HG03442 (cell line): ENCODE measurements around the gene PPP1R14B.

Source experiments
- ATAC-seq: cut with Tn5 transposase; IDR thresholded peaks from one replicate; pipeline ENCODE4 v1.9.1; 2021; ENCODE audit warnings: mild to moderate bottlenecking, moderate library complexity; ENCODE audit not compliant: unreplicated experiment

Gene PPP1R14B

DNA sequence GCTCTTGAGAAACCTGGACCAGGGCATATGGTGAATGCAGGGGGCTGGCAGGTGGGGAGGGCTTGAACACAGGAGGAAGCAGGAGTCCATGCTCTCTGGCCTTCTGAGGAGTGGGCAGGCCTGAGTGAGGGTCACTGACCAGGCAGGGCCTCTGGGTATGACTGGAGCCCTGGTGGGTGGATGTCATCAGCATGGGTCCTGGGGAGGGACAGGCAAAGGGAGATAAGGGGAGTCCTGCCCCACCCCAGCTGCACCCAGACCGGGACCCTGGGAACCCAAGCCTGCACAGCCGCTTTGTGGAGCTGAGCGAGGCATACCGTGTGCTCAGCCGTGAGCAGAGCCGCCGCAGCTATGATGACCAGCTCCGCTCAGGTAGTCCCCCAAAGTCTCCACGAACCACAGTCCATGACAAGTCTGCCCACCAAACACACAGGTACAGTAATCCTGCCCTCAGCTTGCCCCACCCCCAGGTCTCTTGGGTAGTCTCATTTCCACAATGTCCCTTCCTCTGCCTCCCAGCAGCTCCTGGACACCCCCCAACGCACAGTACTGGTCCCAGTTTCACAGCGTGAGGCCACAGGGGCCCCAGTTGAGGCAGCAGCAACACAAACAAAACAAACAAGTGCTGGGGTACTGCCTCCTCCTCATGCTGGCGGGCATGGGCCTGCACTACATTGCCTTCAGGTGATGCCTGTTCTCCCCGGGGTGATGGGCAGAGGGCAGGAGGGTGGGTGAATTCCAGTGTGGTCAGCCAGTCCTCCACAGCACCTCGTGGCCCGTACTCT is 14.4 kb downstream of the PPP1R14B start:
- ATAC-seq = no peak

DNA sequence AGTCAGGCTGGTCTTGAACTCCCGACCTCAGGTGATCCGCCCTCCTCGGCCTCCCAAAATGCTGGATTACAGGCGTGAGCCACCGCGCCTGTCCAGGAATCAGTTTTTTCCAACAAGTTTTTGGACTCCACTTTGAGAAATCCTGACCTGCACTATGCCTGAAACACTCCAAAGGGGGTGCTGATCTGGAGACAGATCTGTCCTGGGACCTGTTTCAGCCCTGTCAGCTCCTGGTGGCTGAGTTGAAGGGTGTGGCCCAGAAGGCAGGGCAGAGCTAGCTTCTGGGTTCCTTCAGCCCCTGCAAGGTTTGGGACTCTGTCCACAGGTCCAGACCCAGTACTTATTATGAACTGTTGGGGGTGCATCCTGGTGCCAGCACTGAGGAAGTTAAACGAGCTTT is 15.2 kb downstream of the PPP1R14B start:
- ATAC-seq = no peak

DNA sequence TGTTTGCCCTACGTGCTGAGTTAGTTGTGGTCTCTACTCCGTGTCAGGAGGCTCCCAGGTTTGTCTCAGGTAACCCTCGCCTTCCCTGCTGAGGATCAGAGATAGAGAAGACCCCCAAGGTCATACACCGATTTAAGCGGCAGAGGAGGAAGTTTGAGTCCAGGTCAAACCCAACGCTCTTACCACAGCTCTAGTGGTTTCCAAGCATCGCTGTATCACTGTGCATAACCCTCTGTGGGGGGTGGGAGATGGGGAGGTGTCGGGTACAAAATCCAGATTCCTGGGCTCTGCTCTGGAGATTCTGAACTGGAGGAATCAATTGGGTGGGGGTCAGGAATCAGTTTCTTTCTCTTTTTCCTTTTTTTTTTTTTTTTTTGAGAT is 15.8 kb downstream of the PPP1R14B start:
- ATAC-seq = no peak

DNA sequence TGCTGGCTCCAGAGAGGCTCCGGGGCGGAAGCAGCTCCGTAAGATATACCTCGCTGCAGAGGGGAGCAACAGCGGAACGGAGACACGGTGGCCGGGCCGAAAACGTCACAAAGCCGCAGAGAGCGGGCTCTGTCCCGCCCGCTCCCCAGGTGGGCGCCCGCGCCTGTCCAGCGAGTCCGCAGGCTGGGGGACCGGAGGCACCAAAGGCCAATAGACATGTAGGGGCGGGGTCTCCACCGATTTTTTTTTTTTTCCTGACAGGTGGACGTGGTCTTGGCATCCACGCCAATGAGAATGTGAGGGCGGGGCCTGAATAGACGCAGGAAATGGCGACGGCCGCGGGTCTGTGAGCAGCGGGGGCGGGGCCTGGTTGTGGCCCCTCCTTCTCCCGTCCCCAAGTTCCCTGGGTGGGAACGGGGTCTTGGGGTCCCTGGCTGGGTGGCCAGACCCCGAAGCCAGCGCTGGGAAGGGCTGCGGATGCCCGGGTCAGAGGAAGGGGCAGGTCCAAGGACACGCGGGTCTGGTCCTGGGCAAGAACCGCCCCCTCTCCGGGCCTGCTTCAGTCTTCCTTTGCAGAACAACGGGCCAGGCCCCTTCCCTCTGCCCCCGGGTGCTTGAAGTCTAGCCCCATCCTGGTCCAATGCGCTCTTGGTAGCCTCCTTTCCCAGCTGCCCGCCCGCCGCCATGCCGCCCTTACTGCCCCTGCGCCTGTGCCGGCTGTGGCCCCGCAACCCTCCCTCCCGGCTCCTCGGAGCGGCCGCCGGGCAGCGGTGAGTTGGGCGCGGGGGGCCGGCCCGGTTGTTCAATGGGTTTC is 16.4 kb downstream of the PPP1R14B start, which contains the start of gene DNAJC4:
Gene DNAJC4, plus strand, starts transcription at position 378 of the 814 bp plus-strand sequence. Its CDS starts 307 bp downstream, at position 685.
- ATAC-seq = peak; percentile 37

DNA sequence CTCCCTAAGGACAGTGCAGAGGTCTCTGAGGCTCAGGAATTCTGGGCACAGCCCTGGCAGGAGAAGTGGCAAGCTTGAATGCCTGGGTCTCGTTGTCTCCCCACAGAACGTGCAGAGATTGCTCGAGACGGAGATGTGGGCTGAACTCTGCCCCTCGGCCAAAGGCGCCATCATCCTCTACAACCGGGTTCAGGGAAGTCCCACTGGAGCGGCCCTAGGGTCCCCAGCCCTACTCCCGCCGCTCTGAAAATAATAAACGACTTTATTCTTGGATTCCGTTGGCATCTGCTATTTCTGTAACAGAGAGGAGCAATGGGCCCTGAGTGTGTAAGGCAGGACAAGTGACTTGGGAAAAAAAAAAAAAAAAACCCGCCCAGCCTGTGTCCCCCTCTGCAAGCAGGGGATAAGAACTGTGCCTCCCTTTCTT is 17.0 kb downstream of the PPP1R14B start:
- ATAC-seq = no peak

DNA sequence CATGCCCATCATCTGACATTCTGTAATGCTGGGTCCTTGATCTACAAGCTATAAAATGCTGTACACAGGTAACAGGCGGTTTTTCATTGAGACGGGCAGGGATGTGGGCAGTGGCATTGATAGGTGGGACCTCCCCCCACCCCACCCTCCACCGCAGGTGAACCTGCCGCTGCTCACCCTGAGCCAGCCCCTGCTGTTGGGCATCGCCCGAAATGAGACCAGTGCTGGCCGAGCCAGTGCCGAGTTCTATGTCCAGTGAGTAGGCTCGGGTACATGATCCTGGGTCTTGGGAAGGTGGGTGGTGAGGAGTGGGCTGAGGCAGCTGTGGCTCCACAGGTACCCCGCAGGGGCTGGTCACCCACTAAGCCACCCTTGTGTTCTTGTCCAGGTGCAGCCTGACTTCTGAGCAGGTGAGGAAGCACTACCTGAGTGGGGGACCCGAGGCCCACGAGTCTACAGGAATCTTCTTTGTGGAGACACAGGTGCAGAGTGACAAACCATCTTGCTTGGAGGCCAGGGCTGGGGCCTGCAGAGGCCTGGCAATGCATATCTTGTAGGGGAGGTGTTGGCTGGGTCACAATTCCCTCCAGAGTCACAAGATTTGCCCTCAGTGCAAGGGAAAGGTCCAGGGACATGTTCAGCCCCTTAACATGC is 17.5 kb downstream of the PPP1R14B start:
- ATAC-seq = no peak

DNA sequence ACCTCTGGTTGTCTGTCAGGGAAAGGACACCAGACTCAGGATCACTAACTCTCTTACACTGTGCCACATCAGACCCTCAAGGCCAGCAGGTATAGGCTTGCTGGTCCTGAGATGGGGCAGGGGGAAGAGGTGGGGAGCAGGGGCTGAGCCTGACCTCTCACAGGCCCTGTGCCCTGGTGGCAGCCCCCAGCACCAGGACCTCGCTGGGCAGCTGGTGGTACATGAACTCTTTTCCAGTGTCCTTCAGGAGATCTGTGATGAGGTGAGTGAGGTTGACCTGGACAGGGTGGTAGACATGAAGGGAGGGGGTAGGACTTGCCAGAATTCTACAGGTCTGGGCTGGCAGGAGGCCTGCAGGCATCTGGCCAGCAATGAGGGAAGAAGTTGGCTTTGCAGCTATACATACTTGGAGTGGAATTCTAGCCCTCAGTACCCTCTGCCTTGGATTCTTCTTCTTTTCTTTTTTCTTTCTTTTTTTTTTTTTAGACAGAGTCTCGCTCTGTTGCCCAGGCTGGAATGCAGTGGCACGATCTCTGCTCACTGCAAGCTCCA is 19.3 kb downstream of the PPP1R14B start:
- ATAC-seq = no peak

DNA sequence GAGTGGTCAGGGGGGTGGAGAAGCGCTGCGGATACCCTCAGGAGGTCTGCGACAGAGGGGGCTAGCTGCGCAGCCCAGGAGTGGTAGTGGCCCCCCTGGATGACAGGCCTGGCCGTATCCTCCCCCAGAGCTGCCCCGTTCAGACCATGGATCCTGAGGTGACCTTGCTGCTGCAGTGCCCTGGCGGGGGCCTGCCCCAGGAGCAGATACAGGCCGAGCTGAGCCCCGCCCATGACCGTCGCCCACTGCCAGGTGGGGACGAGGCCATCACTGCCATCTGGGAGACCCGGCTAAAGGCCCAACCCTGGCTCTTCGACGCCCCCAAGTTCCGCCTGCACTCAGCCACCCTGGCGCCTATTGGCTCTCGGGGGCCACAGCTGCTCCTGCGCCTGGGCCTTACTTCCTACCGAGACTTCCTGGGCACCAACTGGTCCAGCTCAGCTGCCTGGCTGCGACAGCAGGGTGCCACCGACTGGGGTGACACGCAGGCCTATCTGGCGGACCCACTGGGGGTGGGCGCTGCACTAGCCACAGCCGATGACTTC is 20.2 kb downstream of the PPP1R14B start:
- ATAC-seq = no peak

DNA sequence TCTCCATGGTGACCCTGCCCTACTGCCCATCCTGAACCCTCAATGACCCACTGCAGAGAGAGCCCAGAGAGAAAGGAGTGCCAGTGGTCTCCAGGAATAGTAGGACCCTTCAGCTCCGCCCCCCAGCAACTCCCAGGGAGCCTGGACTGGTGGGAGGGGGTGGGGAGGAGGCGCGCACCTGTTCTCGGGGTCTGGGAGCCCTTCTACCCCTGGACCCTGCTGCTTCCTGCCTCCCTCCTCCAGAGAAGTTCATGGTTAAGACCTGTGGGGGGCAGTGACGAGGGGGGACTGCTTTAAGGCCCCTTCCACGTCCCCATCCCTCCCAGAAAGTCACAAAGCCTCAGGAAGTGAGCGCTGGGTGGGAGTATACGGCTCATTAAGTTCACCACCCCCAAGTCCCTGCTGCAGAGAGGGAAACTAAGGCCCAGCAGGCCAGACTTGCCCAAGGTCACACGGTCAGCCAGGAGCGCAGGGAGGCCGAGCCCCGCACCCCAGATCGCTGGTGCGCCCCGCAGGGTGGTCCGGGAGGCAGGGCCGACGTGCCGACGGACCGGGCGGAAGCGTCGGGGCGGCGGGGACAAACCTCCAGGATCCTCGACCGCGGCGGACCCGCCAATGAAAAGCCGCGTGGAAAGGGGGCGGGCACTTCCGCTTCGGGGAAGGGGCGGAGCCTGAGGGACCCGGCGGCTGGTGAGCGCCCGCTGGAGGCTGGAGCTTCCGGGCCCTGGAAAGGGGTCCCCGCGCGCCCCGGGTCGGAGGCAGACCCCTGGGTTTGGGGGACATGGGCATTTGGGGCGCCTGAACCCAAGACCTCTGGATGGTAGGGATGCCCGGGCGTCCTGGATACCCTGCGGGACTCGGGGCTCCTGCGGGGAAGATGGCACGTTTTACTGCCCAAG is 20.9 kb downstream of the PPP1R14B start, which contains the start of the genes NUDT22 and TRPT1:
Gene NUDT22, plus strand, starts transcription at position 667 of the 899 bp plus-strand sequence. CDS start 379 bp downstream, outside the sequence.
Gene TRPT1, minus strand, starts transcription at position 579 of the 899 bp plus-strand sequence. Its CDS starts 326 bp downstream, at position 253.
- peak; percentile 40 for ATAC-seq

DNA sequence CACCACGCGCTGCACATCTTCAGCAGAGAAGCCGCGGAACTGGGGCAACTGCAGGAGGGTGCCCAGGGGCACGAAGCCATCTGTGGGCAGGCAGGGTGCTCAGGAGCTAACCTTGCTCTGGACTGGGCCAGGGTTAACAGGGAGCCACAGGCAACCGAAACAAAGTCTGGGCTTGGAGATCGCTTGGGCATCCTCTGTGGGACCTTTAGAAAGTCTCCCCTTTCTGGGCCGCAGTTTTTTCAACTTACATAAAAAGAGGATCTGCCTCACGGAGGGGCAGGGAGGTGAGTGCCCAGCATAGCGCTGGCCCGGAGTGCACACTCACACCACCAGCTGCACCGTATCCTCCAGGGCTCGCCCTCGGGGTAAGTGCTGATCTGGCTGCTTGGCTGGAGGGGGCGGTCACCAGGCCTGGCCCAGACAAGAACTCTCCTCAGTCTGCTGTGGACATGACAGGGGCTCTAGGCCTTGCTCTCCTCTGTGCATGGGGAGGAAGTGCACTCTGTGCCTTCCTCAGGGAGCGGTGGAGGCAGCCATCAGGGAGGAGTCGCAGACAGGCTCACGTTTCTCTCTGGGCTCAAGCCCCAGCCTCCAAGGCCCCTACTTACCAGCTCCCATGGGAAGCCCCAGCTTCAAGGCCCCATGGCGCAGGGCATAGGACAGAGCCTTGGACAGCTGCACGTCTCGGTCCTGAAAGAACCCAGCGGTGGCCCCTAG is 21.7 kb downstream of the PPP1R14B start:
- ATAC-seq = no peak

DNA sequence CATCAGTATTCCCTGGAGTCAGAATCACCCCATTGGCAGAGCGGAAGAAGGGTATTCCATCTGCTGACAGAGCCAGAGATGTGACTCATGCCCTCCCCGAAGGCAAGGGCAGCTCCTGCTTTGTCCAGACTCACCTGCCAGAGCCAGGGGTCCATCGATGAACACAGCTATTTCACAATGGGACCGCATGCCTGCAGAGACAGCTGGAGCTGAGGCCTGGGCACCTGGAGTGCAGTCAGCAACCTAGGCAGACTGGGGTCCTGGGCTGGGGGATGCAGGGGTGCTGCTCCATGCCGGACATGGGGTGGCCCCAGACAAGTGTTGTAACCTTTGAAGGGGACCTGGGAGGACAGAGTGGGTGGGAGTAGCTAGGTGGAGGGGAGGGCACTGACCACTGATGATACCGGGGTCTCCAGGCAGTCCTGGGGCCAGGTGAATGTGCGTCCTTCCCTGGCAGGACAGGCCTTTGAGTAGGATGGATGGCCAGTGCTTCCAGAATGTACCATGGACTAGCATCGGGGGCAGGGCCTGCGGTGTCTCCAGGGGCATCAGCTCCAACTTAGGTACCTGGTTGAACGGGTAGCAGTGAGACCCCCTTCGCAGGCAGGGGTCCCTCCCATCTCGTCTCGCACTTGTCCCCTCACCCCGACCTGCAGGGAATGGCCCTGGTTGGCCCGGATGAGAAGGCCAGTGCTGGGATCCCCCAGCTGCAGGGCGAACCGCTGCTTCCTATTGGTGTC is 22.4 kb downstream of the PPP1R14B start:
- no peak for ATAC-seq

DNA sequence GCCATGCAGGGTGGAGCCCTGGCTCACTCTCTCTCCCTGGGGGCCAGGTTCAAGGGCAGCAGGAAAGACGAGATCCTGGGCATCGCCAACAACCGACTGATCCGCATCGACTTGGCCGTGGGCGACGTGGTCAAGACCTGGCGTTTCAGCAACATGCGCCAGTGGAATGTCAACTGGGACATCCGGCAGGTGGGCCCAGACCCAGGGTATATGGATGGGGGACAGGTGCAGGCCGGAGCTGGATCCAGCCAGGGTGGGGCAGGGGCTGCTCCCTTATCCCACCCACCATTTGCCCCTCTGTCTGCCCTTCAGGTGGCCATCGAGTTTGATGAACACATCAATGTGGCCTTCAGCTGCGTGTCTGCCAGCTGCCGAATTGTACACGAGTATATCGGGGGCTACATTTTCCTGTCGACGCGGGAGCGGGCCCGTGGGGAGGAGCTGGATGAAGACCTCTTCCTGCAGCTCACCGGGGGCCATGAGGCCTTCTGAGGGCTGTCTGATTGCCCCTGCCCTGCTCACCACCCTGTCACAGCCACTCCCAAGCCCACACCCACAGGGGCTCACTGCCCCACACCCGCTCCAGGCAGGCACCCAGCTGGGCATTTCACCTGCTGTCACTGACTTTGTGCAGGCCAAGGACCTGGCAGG is 23.6 kb downstream of the PPP1R14B start:
- ATAC-seq = no peak

DNA sequence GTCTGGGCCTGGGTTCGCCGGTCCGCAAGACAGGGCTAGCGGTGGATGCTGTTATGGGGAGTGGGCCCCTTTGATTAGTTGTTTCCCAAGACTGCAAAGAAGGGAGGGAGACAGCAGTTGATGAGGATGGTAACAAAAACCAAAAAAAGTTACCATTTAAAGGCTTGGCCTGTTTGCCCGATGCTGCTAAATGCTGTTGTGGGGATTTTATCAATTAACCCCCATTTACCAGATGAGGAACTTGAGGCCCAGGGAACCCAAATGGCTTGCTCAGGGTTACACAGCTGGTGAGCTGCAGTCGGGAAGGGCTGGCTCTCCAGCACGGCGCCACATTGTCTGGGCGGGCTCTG is 24.1 kb downstream of the PPP1R14B start:
- no peak for ATAC-seq

DNA sequence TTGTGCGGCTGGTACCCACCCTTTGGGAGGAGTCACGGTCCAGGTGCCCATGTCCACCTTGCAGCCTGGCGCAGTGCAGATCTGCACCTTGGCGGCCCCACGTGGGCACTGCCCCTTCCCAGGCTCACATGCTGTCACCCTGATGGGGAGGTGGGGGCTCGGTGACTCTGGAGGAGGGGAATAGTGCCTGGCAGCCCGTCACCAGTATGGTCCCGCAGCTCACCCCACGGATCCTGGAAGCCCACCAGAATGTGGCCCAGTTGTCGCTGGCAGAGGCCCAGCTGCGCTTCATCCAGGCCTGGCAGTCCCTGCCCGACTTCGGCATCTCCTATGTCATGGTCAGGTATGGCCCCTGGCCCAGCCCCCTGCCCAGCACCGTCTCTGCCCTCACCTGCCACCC is 25.9 kb downstream of the PPP1R14B start:
- no peak for ATAC-seq

DNA sequence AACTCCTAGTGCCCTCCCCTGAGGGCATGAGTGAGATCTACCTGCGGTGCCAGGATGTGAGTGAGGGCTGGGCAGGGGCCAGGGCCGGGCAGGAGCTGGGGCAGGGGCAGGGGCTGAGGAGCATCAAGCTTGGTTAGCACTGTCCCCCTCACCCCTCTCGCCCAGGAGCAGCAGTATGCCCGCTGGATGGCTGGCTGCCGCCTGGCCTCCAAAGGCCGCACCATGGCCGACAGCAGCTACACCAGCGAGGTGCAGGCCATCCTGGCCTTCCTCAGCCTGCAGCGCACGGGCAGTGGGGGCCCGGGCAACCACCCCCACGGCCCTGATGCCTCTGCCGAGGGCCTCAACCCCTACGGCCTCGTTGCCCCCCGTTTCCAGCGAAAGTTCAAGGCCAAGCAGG is 26.5 kb downstream of the PPP1R14B start:
- ATAC-seq = no peak

DNA sequence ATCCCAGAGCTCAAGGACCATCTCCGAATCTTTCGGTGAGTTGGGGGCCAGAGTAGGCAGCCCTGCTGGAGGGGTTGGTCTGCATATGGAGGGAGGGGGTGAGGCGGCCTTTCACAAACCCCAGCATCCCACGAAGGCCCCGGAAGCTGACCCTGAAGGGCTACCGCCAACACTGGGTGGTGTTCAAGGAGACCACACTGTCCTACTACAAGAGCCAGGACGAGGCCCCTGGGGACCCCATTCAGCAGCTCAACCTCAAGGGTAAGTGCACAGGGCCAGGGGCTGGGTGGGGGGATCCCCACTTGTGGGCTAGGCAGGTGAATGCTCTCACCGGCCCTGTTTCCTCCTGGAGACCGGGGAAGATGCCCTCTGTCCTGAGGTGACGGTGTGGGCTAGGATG is 27.0 kb downstream of the PPP1R14B start:
- no peak for ATAC-seq

DNA sequence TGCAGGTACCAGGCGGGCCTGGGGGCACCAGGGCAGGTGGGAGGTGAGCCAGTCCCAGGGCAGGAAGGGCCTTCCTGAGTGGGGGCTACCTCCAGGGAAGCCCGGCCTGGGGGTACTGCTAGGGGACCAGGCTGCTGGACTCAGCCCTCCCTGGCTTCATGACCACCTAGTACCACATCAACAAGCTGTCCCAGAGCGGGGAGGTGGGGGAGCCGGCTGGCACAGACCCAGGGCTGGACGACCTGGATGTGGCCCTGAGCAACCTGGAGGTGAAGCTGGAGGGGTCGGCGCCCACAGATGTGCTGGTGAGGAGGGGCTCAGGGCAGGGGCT is 27.4 kb downstream of the PPP1R14B start:
- no peak for ATAC-seq
